ENCODE results near the gene SEZ6. TPM values are rescaled to one million over a fixed set of nuclear protein-coding genes. Genes with fewer than 3 reads are reported as not detected.

The SEZ6 gene
- total and polyA plus RNA-seq, 4 experiments from 2014 or later: 0.41 to 0.81 TPM; not detected in 2

DNA sequence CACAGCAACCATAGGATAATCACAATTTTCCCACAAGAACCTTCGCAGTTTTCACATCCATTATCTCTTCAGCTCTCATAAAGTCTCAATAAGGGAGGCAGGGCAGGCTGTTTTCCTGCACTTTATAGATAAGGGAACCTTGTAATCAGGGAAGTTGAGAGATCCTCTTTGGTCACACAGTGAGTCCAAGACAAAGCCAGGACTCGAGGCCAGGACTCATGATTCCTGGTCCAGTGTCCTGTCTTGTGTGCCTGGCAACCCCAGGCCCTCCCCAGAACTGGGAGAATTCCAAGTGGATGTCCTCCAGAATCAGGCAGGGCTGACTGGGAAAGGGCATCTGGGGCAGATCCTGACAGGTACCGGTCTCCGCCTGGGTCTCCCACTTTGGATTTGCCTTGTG lies 31.4 kb downstream of the SEZ6 start:
- POLR2A ChIA-PET (ENCODE audit: partially characterized antibody): no interaction called here

DNA sequence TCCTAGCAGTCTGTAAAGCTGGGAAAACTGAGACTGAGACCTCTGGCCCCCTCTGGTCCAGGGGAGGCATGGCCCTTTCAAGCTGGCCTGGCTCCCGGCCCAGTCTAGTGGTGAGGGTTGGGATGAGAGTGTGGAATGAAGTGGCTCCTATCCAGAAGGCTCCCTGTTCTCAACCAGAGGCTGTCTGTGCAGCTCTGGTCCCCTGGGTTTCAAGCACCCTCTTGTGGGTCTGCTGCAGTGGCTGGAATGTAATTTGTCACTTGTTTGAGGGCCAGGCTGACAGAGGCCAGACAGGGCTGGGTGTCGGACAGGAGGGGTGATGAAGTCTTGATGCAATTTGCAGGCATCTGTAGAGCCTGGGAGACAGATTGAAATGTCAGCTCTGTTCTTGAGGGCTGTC lies 32.4 kb downstream of the SEZ6 start:
- Mint-ChIP-seq H3K27me3 (peaks cover 0 to 6% of the 10 kb centered on the region in 2 donors), H3K36me3 (no peaks in the 10 kb centered on the region), H3K4me3 (no peak overlapping the region), H3K27ac (peak overlapping the region in 1 of 7 donors; percentile 22), H3K9me3 (peaks cover 0 to 3% (median 0%) of the 10 kb centered on the region in 8 donors), H3K4me1 (peaks cover 0 to 1% (median 0%) of the 10 kb centered on the region in 4 donors)
- intact Hi-C loops (cut with micrococcal nuclease): no loop called here
- POLR2A ChIA-PET (ENCODE audit: partially characterized antibody): no interaction called here
- Histone ChIP-seq H3K4me1 (ENCODE audit: insufficient read depth, low read length) (no peaks in the 10 kb centered on the region), H3K36me3 (ENCODE audit: insufficient read depth, low read length) (no peaks in the 10 kb centered on the region), H3K9me3 (ENCODE audit: control insufficient read depth in 1 of 2, low read length in 2 of 2) (no peaks in the 10 kb centered on the region), H3K27me3 (ENCODE audit: insufficient read depth, low read length) (no peaks in the 10 kb centered on the region), H3K4me3 (ENCODE audit: low read length in 2 of 2) (no peak overlapping the region), H3K27ac (ENCODE audit: low read depth, low read length) (no peak overlapping the region)
- no peak for DNase-seq
- CTCF ChIA-PET (ENCODE audit: partially characterized antibody): interaction anchor here (0.7 to 2.9 kb wide), 4 partner anchors 8 to 150 kb away, joined by 3 to 16 read pairs (median 3); no protein-coding TSS in a partner anchor

More for the DNA sequence above, 31.4 kb downstream of the SEZ6 start:
- H3K9me3 ChIP-seq (ENCODE audit: control insufficient read depth in 1 of 2, low read length in 2 of 2): no peaks in the 10 kb centered on the region
- H3K27ac Mint-ChIP-seq: peak overlapping the region in 1 of 7 donors; percentile 11
- H3K27me3 Mint-ChIP-seq: peaks cover 0 to 6% of the 10 kb centered on the region in 2 donors
- intact Hi-C loops (cut with micrococcal nuclease): no loop called here
- no peaks in the 10 kb centered on the region for H3K27me3 ChIP-seq (ENCODE audit: insufficient read depth, low read length)
- CTCF ChIA-PET (ENCODE audit: partially characterized antibody): no interaction called here
- no peak overlapping the region for H3K4me3 Mint-ChIP-seq
- H3K4me1 Mint-ChIP-seq: peaks cover 0 to 1% (median 0%) of the 10 kb centered on the region in 4 donors
- no peaks in the 10 kb centered on the region for H3K36me3 Mint-ChIP-seq
- DNase-seq: no peak
- no peak overlapping the region for H3K4me3 ChIP-seq (ENCODE audit: low read length in 2 of 2)
- H3K36me3 ChIP-seq (ENCODE audit: insufficient read depth, low read length): no peaks in the 10 kb centered on the region
- H3K4me1 ChIP-seq (ENCODE audit: insufficient read depth, low read length): no peaks in the 10 kb centered on the region
- H3K27ac ChIP-seq (ENCODE audit: low read depth, low read length): no peak overlapping the region
- H3K9me3 Mint-ChIP-seq: peaks cover 0 to 4% (median 0%) of the 10 kb centered on the region in 8 donors

DNA sequence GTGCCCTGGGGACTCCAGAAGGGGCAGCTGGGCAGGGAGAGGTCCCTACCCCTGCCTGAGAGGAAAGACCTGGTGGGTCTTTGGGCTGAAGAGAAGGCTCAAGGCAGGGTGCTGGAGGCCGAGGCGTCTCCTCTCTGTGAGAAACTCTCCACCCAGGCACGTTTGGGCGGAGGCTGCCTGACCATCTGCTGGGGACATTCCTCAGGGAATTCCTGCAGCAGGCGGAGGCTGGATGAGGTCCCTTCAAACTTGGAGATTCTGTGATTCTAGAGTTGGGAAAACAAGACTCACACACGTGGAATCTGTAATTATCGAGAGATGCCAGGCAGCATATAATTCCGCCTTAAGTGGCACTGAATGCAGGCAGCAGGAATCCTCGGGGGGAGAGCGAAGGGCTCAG lies 33.4 kb downstream of the SEZ6 start:
- Histone ChIP-seq H3K4me3 (ENCODE audit: low read length in 2 of 2) (no peak overlapping the region), H3K9me3 (ENCODE audit: control insufficient read depth in 1 of 2, low read length in 2 of 2) (no peaks in the 10 kb centered on the region), H3K27ac (ENCODE audit: low read depth, low read length) (no peak overlapping the region), H3K27me3 (ENCODE audit: insufficient read depth, low read length) (no peaks in the 10 kb centered on the region), H3K36me3 (ENCODE audit: insufficient read depth, low read length) (no peaks in the 10 kb centered on the region), H3K4me1 (ENCODE audit: insufficient read depth, low read length) (no peaks in the 10 kb centered on the region)
- Mint-ChIP-seq H3K36me3 (no peaks in the 10 kb centered on the region), H3K4me3 (peak overlapping the region in 1 of 8 donors; percentile 43), H3K4me1 (peaks cover 0 to 1% (median 0%) of the 10 kb centered on the region in 4 donors), H3K27ac (no peak overlapping the region), H3K9me3 (peaks cover 0 to 3% (median 0%) of the 10 kb centered on the region in 8 donors), H3K27me3 (peaks cover 0 to 6% of the 10 kb centered on the region in 2 donors)
- CTCF ChIA-PET (ENCODE audit: partially characterized antibody): interaction anchor here (2.9 kb wide), 1 partner anchor 144 kb away, joined by 16 read pairs; no protein-coding TSS in a partner anchor
- intact Hi-C loops (cut with micrococcal nuclease): no loop called here
- DNase-seq: no peak
- POLR2A ChIA-PET (ENCODE audit: partially characterized antibody): no interaction called here

DNA sequence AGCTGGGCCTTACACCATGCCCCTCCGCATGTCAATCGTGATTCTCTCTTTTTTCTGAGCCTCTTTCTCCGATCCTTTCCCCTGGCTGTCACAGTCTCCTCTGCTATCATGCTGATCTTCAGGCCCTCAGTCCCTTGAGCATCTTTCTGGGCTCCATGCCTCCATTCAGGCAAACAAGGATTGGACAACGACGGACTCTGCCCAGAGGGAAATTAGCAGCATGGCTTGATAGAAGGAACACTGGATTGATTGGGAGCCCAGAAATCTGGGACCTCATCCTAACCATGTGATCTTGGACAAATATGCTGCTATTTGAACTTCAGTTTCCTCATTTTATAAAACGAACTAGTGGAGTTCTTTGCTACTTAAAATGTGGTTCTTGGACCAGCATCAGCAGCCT lies 35.0 kb downstream of the SEZ6 start:
- ChIA-PET CTCF (ENCODE audit: partially characterized antibody) (interaction anchor here (4.1 kb wide), 1 partner anchor 146 kb away, joined by 28 read pairs; no protein-coding TSS in a partner anchor), POLR2A (ENCODE audit: partially characterized antibody) (no interaction called here)
- Mint-ChIP-seq H3K9me3 (peaks cover 0 to 3% (median 0%) of the 10 kb centered on the region in 8 donors), H3K36me3 (no peaks in the 10 kb centered on the region), H3K27me3 (peaks cover 0 to 6% of the 10 kb centered on the region in 2 donors), H3K27ac (no peak overlapping the region), H3K4me3 (no peak overlapping the region), H3K4me1 (no peaks in the 10 kb centered on the region)
- H3K27me3 ChIP-seq (ENCODE audit: insufficient read depth, low read length): no peaks in the 10 kb centered on the region
- no peaks in the 10 kb centered on the region for H3K36me3 ChIP-seq (ENCODE audit: insufficient read depth, low read length)
- H3K9me3 ChIP-seq (ENCODE audit: control insufficient read depth in 1 of 2, low read length in 2 of 2): no peaks in the 10 kb centered on the region
- intact Hi-C loops (cut with micrococcal nuclease): no loop called here
- peak in 1 of 5 donors; percentile 18 for DNase-seq
- no peak overlapping the region for H3K4me3 ChIP-seq (ENCODE audit: low read length in 2 of 2)
- H3K4me1 ChIP-seq (ENCODE audit: insufficient read depth, low read length): no peaks in the 10 kb centered on the region
- no peak overlapping the region for H3K27ac ChIP-seq (ENCODE audit: low read depth, low read length)

DNA sequence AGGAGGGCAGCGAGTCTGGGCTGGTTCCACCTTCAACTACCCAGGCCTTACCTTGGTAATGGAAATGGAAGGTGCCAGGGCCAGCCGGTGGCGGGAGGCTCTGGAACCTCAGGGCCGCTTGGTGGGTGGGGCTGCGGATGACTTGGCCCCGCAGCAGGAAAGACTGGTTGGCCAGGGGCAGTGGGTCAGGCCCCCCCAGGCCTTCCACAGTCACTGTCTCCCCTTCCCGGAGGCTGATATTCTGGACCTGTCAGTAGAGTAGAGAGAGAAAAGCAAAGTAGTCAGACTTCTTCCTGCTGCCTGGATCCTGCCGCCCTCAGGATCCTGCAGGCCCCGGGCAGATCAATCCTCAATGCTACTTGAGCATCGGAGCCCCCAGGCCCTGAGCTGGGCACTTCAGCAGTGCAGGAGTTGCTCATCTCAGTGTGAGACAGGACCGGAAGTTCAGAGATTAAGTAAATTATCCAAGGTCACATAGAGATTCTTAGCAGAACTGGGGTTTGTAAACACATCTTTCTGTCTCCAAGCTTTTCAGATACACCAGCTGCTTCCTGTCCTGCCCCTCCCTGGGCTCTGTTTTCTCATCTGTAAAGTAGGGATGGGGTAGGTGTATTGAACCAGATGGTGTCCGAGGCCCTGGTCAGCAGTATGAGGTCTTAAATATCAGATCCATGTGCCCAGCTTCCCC lies 36.0 kb downstream of the SEZ6 start:
- Mint-ChIP-seq H3K4me1 (peaks cover 0 to 3% (median 0%) of the 10 kb centered on the region in 4 donors), H3K36me3 (no peaks in the 10 kb centered on the region), H3K4me3 (no peak overlapping the region), H3K9me3 (peaks cover 0 to 3% (median 0%) of the 10 kb centered on the region in 8 donors), H3K27ac (no peak overlapping the region), H3K27me3 (peaks cover 3 to 6% of the 10 kb centered on the region in 2 donors)
- Histone ChIP-seq H3K27me3 (ENCODE audit: insufficient read depth, low read length) (no peaks in the 10 kb centered on the region), H3K9me3 (ENCODE audit: control insufficient read depth in 1 of 2, low read length in 2 of 2) (no peaks in the 10 kb centered on the region), H3K4me1 (ENCODE audit: insufficient read depth, low read length) (no peaks in the 10 kb centered on the region), H3K36me3 (ENCODE audit: insufficient read depth, low read length) (no peaks in the 10 kb centered on the region), H3K27ac (ENCODE audit: low read depth, low read length) (no peak overlapping the region), H3K4me3 (ENCODE audit: low read length in 2 of 2) (no peak overlapping the region)
- ChIA-PET CTCF (ENCODE audit: partially characterized antibody) (interaction anchor here (4.1 kb wide), 1 partner anchor 147 kb away, joined by 28 read pairs; no protein-coding TSS in a partner anchor), POLR2A (ENCODE audit: partially characterized antibody) (no interaction called here)
- intact Hi-C loops (cut with micrococcal nuclease): no loop called here
- peak in 1 of 5 donors; percentile 7 for DNase-seq

DNA sequence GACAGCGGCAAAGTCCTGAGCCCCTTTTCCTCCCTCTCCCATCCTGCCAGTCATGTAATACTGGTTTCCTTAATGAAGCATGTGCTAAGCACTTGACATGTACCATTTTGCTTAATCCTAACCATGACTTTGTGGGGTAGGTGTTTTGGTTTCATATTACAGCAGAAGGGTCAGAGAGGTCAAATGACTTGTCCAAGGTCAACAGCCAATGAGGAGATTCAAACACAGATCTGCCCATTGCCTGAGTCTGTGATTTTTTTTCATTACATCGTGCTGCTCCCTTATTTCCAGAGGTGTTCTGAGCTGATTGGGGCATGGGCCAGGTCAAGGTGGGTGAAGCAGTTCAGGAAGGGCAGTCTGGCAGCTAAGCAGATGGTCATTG lies 36.9 kb downstream of the SEZ6 start:
- intact Hi-C loops (cut with micrococcal nuclease): no loop called here
- Histone ChIP-seq H3K4me3 (ENCODE audit: low read length in 2 of 2) (no peak overlapping the region), H3K9me3 (ENCODE audit: control insufficient read depth in 1 of 2, low read length in 2 of 2) (no peaks in the 10 kb centered on the region), H3K27me3 (ENCODE audit: insufficient read depth, low read length) (no peaks in the 10 kb centered on the region), H3K36me3 (ENCODE audit: insufficient read depth, low read length) (no peaks in the 10 kb centered on the region), H3K27ac (ENCODE audit: low read depth, low read length) (no peak overlapping the region), H3K4me1 (ENCODE audit: insufficient read depth, low read length) (no peaks in the 10 kb centered on the region)
- Mint-ChIP-seq H3K4me1 (peaks cover 0 to 3% (median 0%) of the 10 kb centered on the region in 4 donors), H3K9me3 (peaks cover 0 to 2% (median 0%) of the 10 kb centered on the region in 8 donors), H3K27ac (peak overlapping the region in 1 of 7 donors; percentile 46), H3K36me3 (no peaks in the 10 kb centered on the region), H3K4me3 (no peak overlapping the region), H3K27me3 (peaks cover 6 to 8% of the 10 kb centered on the region in 2 donors)
- no peak for DNase-seq
- ChIA-PET POLR2A (ENCODE audit: partially characterized antibody) (no interaction called here), CTCF (ENCODE audit: partially characterized antibody) (interaction anchor here (1.3 to 4.1 kb wide), 3 partner anchors 15 to 148 kb away, joined by 4 to 28 read pairs (median 11); no protein-coding TSS in a partner anchor)

DNA sequence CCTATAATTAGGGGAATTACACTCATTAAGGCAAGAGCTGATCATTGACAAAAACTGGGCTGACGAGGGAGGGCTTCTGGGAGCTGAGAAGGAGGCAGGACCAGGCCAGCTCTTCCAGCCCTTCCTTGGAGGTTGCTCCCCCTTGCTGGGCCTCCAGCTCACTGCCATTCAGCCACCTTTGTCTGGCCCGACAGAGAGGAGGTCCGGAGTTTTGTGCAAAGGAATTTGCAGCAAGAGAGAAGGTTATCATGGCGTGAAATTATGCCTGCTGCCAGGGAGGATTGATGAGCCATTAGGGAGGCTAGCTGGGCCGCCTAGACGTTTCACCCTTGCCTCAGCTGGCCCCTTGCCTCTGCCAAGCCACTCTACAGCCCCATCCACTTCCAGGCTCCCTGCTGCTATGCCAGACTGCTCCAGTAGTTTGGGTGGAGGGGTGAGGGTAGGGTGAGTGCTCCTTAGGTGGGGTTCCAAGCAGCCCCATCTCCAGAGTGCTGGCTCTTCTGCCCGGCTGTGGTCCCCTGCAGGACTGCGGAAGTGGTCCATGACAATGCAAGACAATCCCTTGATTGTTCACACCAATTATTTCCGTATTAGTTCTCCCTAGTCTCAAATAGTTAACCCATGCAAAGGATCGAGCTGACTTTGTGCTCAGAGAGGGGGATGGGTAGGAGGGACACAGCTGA lies 37.5 kb downstream of the SEZ6 start:
- CTCF ChIA-PET (ENCODE audit: partially characterized antibody): interaction anchor here (1.3 to 4.1 kb wide), 3 partner anchors 14 to 148 kb away, joined by 4 to 28 read pairs (median 11); no protein-coding TSS in a partner anchor
- H3K27ac ChIP-seq (ENCODE audit: low read depth, low read length): no peak overlapping the region
- peaks cover 8 to 11% of the 10 kb centered on the region in 2 donors for H3K27me3 Mint-ChIP-seq
- no peaks in the 10 kb centered on the region for H3K27me3 ChIP-seq (ENCODE audit: insufficient read depth, low read length)
- H3K36me3 ChIP-seq (ENCODE audit: insufficient read depth, low read length): no peaks in the 10 kb centered on the region
- H3K4me1 ChIP-seq (ENCODE audit: insufficient read depth, low read length): no peaks in the 10 kb centered on the region
- H3K4me1 Mint-ChIP-seq: peaks cover 0 to 3% (median 0%) of the 10 kb centered on the region in 4 donors
- no peaks in the 10 kb centered on the region for H3K36me3 Mint-ChIP-seq
- H3K27ac Mint-ChIP-seq: peak overlapping the region in 1 of 7 donors; percentile 0
- DNase-seq: no peak
- H3K9me3 Mint-ChIP-seq: peaks cover 0 to 2% (median 0%) of the 10 kb centered on the region in 8 donors
- H3K9me3 ChIP-seq (ENCODE audit: control insufficient read depth in 1 of 2, low read length in 2 of 2): no peaks in the 10 kb centered on the region
- no peak overlapping the region for H3K4me3 Mint-ChIP-seq
- POLR2A ChIA-PET (ENCODE audit: partially characterized antibody): no interaction called here
- intact Hi-C loops (cut with micrococcal nuclease): no loop called here
- no peak overlapping the region for H3K4me3 ChIP-seq (ENCODE audit: low read length in 2 of 2)

All from CD4-positive, alpha-beta memory T cell (primary cell).